ENCODE measurements around the gene PPFIA4.

The PPFIA4 gene

DNA sequence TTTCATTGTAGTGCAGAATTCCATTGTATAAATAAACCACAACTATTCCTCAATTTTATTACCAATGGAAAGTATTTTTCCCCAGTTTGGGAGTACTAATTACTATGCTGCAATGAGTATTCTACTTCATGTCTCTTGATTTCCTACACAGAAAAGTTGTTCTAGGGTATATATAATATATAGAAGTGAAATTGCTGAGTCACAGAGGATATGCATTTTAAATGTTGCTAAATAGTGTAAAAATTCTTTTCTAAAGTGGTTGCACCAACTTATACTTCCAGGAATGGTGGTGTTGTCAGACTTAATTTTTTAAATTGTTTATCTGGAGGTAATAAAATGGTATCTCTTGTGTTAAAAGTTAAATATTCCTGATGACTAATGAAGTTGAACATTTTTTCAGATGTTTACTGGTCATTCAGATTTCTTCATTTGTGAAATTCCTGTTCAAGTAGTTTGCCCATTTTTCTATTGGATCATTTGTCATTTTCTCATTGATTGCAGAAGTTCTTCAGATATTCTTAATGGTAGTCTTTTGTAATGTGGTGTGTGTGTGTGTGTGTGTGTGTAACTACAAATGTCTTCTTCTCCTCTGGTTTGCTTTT is 78.6 kb downstream of the PPFIA4 start:
- Histone ChIP-seq H3K9ac (ENCODE audit: low read length) (no peak overlapping the region), H3F3A (ENCODE audit: insufficient read depth, low read length) (no peaks in the 10 kb centered on the region), H2AFZ (ENCODE audit: low read length) (no peak overlapping the region), H4K20me1 (ENCODE audit: insufficient read depth, low read length) (no peaks in the 10 kb centered on the region), H3K4me2 (ENCODE audit: low read depth, low read length) (no peak overlapping the region), H3K36me3 (replicated peaks; ENCODE audit: insufficient read depth, low read length) (no peaks in the 10 kb centered on the region), H3K79me2 (ENCODE audit: low read length) (no peaks in the 10 kb centered on the region), H3K27ac (ENCODE audit: low read length) (no peak overlapping the region), H3K4me1 (ENCODE audit: low read length) (peaks cover 5% of the 10 kb centered on the region; the same call in 1 of the 2 replicates), H3K9me2 (replicated peaks; ENCODE audit: insufficient read depth, low read length) (no peaks in the 10 kb centered on the region), H3K9me3 (replicated peaks; ENCODE audit: insufficient read depth, low read length) (no peaks in the 10 kb centered on the region), H3K27me3 (replicated peaks; ENCODE audit: insufficient read depth, low read length) (no peaks in the 10 kb centered on the region), H3K4me3 (ENCODE audit: low read length) (no peak overlapping the region)
- DNase-seq: no peak
- no peak for TF ChIP-seq EZH2 (optimal IDR thresholded peaks at IDR 0.05; ENCODE audit: low read depth, low read length)
- no peak for TF ChIP-seq EZH2phosphoT487 (IDR thresholded peaks at IDR 0.05; ENCODE audit: low read length)
- TF ChIP-seq, protein P1, sequence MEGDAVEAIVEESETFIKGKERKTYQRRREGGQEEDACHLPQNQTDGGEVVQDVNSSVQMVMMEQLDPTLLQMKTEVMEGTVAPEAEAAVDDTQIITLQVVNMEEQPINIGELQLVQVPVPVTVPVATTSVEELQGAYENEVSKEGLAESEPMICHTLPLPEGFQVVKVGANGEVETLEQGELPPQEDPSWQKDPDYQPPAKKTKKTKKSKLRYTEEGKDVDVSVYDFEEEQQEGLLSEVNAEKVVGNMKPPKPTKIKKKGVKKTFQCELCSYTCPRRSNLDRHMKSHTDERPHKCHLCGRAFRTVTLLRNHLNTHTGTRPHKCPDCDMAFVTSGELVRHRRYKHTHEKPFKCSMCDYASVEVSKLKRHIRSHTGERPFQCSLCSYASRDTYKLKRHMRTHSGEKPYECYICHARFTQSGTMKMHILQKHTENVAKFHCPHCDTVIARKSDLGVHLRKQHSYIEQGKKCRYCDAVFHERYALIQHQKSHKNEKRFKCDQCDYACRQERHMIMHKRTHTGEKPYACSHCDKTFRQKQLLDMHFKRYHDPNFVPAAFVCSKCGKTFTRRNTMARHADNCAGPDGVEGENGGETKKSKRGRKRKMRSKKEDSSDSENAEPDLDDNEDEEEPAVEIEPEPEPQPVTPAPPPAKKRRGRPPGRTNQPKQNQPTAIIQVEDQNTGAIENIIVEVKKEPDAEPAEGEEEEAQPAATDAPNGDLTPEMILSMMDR (IDR thresholded peaks at IDR 0.05; ENCODE audit: low read length): no peak

DNA sequence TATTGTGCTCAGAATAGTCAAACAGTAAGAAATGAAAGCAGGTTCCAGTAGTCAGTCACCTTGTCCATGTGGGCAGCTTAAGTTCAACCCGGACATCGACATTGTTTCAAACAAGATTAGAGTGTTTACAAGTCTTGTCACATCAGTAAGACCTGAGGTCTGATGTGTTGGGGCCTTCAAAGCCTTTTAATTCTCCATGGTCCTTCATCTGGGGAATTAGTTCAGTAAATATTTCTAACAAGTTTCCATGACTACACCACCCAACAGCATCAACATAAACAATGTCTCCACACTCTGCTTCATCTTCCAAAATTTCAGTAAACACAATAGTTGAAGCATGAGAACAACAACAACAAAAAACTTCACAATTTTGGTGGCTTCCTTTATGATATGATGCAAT is 86.2 kb downstream of the PPFIA4 start:
- Histone ChIP-seq H3K9ac (ENCODE audit: low read length) (no peak overlapping the region), H3K4me3 (ENCODE audit: low read length) (no peak overlapping the region), H3K36me3 (replicated peaks; ENCODE audit: insufficient read depth, low read length) (no peaks in the 10 kb centered on the region), H3K27me3 (replicated peaks; ENCODE audit: insufficient read depth, low read length) (no peaks in the 10 kb centered on the region), H2AFZ (ENCODE audit: low read length) (no peak overlapping the region), H3F3A (ENCODE audit: insufficient read depth, low read length) (no peaks in the 10 kb centered on the region), H3K79me2 (ENCODE audit: low read length) (no peaks in the 10 kb centered on the region), H4K20me1 (ENCODE audit: insufficient read depth, low read length) (no peaks in the 10 kb centered on the region), H3K4me2 (ENCODE audit: low read depth, low read length) (no peak overlapping the region), H3K9me3 (replicated peaks; ENCODE audit: insufficient read depth, low read length) (no peaks in the 10 kb centered on the region), H3K4me1 (ENCODE audit: low read length) (no peaks in the 10 kb centered on the region), H3K9me2 (replicated peaks; ENCODE audit: insufficient read depth, low read length) (no peaks in the 10 kb centered on the region), H3K27ac (ENCODE audit: low read length) (no peak overlapping the region)
- no peak for DNase-seq
- TF ChIP-seq EZH2 (optimal IDR thresholded peaks at IDR 0.05; ENCODE audit: low read depth, low read length) (no peak), EZH2phosphoT487 (IDR thresholded peaks at IDR 0.05; ENCODE audit: low read length) (no peak)
- TF ChIP-seq, protein P1 (IDR thresholded peaks at IDR 0.05; ENCODE audit: low read length): no peak

DNA sequence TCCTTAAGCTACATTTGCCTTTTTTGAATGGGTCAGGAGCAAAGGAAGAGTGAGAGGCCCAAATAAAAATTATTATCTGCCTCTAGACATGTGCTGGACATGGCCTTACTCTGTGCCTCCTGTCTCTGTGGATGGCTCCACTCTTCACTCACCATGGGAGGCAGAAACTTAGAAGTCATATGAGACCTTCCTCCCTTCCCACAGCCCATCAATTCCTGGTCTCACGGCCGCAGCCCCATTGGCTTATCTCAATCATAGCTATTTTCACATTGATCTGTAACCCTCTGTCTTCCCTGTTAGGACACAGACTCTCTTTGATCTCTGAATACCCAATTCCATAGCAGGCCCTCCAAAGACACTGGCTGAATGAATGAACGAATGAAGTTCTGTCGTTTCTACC is 87.0 kb downstream of the PPFIA4 start:
- H3K4me1 ChIP-seq (ENCODE audit: low read length): no peaks in the 10 kb centered on the region
- no peaks in the 10 kb centered on the region for H3K9me3 ChIP-seq (replicated peaks; ENCODE audit: insufficient read depth, low read length)
- 0 out of 2 replicates have a peak, but pooled peaks cover 2% of the 10 kb centered on the region for H3K27me3 ChIP-seq (replicated peaks; ENCODE audit: insufficient read depth, low read length)
- no peaks in the 10 kb centered on the region for H3F3A ChIP-seq (ENCODE audit: insufficient read depth, low read length)
- H3K9ac ChIP-seq (ENCODE audit: low read length): no peak overlapping the region
- H4K20me1 ChIP-seq (ENCODE audit: insufficient read depth, low read length): no peaks in the 10 kb centered on the region
- H3K4me3 ChIP-seq (ENCODE audit: low read length): no peak overlapping the region
- H3K4me2 ChIP-seq (ENCODE audit: low read depth, low read length): no peak overlapping the region
- H3K27ac ChIP-seq (ENCODE audit: low read length): no peak overlapping the region
- H3K36me3 ChIP-seq (replicated peaks; ENCODE audit: insufficient read depth, low read length): no peaks in the 10 kb centered on the region
- H2AFZ ChIP-seq (ENCODE audit: low read length): no peak overlapping the region
- H3K79me2 ChIP-seq (ENCODE audit: low read length): no peaks in the 10 kb centered on the region
- no peak for DNase-seq
- H3K9me2 ChIP-seq (replicated peaks; ENCODE audit: insufficient read depth, low read length): no peaks in the 10 kb centered on the region
- TF ChIP-seq, protein P1 (IDR thresholded peaks at IDR 0.05; ENCODE audit: low read length): no peak
- no peak for TF ChIP-seq EZH2 (optimal IDR thresholded peaks at IDR 0.05; ENCODE audit: low read depth, low read length)
- TF ChIP-seq EZH2phosphoT487 (IDR thresholded peaks at IDR 0.05; ENCODE audit: low read length): no peak

All from MM.1S (cell line).